PFSK-1 (cell line): ENCODE results near the gene APEH.

Experiments used
- FOXP2 ChIP-seq: optimal IDR thresholded peaks from 2 replicates; pipeline ENCODE3; 2011; ENCODE audit warnings: borderline replicate concordance, control low read depth, inconsistent platforms; ENCODE audit not compliant: insufficient read depth; ENCODE audit errors: extremely low read length, extremely low read depth
- POLR2AphosphoS5 ChIP-seq: IDR thresholded peaks from 2 replicates; pipeline ENCODE4 v1.6.1; 2012; ENCODE audit warnings: low read depth, mild to moderate bottlenecking, control low read depth, low read length, moderate library complexity
- REST ChIP-seq, 2 experiments: IDR thresholded peaks; 2 replicates each; pipeline versions ENCODE4 v1.6.1 to v1.8.0; 2011 to 2012; ENCODE audit warnings: low read depth in 2 of 2, low read length in 2 of 2, control low read depth in 1 of 2, inconsistent platforms in 1 of 2, mild to moderate bottlenecking in 1 of 2, moderate library complexity in 1 of 2; ENCODE audit not compliant: insufficient read depth in 1 of 2
- SIN3A ChIP-seq: IDR thresholded peaks from 2 replicates; pipeline ENCODE4 v1.6.1; 2012; ENCODE audit warnings: mild to moderate bottlenecking, low read length, moderate library complexity, borderline replicate concordance; ENCODE audit not compliant: insufficient read depth
- TAF1 ChIP-seq: IDR thresholded peaks from 2 replicates; pipeline ENCODE4 v1.6.1; 2012; ENCODE audit warnings: low read length, control low read depth, borderline replicate concordance; ENCODE audit not compliant: insufficient read depth

The APEH gene

DNA sequence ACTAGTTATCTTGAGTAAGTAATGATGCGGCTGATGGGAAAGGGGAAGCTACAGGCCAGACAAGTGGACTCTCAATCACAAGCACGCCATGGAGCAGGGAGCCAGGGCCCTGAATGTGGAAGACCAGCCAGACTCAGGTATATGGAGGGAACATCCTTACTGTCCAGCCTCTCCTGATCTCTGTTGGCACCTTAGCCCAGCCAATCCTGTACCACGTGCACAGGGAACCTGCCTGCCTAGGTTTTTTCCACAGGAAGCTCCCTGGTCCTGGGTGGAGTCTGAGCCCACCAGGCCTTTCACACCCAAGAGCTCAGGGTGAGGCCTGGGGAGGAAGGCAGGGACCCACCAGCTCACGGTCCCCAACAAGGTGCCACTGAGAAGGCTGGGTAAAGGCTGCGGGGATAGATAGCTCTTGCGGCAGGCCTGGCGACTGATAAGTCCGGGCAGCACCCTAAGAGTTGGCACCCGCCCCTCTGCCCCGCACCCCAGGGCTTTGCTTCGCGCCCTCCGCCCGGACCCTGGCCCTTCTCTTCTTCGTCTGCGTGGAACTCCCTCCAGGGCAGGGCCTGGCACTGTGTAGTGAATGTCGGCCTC, 933 bp upstream of the APEH start:
- TF ChIP-seq POLR2AphosphoS5: no peak
- TF ChIP-seq TAF1: no peak
- no peak for TF ChIP-seq FOXP2
- TF ChIP-seq REST (IDR thresholded peaks at IDR 0.05; ENCODE audit: insufficient read depth in 1 of 2, low read depth in 2 of 2, low read length in 2 of 2): no peak

GRCh38 chr3:49674497-49674983, 389 bp downstream of the APEH start:
- TF ChIP-seq POLR2AphosphoS5 (no peak), SIN3A (no peak), REST (IDR thresholded peaks at IDR 0.05; ENCODE audit: insufficient read depth in 1 of 2, low read depth in 2 of 2, low read length in 2 of 2) (no peak)

GRCh38 chr3:49675912-49676311, 1.8 kb downstream of the APEH start:
- TF ChIP-seq POLR2AphosphoS5 (no peak), REST (IDR thresholded peaks at IDR 0.05; ENCODE audit: insufficient read depth in 1 of 2, low read depth in 2 of 2, low read length in 2 of 2) (no peak), FOXP2 (no peak), SIN3A (no peak)

- no peak for TF ChIP-seq REST (IDR thresholded peaks at IDR 0.05; ENCODE audit: insufficient read depth in 1 of 2, low read depth in 2 of 2, low read length in 2 of 2)
- no peak for TF ChIP-seq TAF1
- no peak for TF ChIP-seq FOXP2
- no peak for TF ChIP-seq SIN3A
- no peak for TF ChIP-seq POLR2AphosphoS5
Observed at GRCh38 chr3:49680493-49681231, 6.5 kb downstream of the APEH start.

DNA sequence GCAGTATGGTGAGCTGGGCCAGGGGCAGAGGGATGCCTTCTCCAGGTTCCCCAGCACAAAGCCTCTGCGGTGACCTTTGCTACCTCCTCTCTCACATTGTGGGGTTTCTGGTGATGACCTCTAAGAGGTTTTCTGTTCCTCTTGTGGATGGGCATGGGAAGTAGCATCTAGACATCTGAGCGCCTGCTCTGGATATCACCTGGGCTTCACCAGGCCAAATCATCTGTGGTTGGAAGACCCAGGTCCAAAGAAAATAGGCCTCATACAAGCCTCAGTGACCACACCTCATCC, 7.0 kb downstream of the APEH start:
- TF ChIP-seq TAF1: no peak
- no peak for TF ChIP-seq REST (IDR thresholded peaks at IDR 0.05; ENCODE audit: insufficient read depth in 1 of 2, low read depth in 2 of 2, low read length in 2 of 2)
- TF ChIP-seq FOXP2: no peak
- no peak for TF ChIP-seq SIN3A
- no peak for TF ChIP-seq POLR2AphosphoS5
